GM19025 (cell line): ENCODE measurements around the gene EPB41L3.

Source experiments
- ATAC-seq: cut with Tn5 transposase; IDR thresholded peaks from one replicate; pipeline ENCODE4 v1.9.1; 2021; ENCODE audit warnings: mild to moderate bottlenecking, low read depth, moderate library complexity; ENCODE audit not compliant: unreplicated experiment

Gene EPB41L3

DNA sequence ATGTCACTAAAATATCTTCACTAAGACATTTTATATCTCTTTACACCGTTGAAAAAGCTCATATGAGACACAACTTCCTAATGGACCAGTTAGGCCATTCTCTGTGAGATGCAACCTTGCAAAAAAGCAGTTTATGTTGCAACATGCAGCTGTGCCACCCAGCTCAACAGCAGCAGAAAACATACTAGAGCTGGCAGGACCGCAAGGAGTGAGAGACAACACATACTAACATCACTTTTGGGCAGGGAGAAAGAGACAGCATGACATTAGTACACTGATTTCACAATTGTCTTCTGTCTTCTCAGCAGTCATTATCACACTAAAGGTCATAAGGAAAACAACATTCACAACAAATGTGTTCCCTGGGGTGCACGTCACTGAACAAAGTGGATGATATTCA lies 122.9 kb downstream of the EPB41L3 start:
- ATAC-seq = no peak

DNA sequence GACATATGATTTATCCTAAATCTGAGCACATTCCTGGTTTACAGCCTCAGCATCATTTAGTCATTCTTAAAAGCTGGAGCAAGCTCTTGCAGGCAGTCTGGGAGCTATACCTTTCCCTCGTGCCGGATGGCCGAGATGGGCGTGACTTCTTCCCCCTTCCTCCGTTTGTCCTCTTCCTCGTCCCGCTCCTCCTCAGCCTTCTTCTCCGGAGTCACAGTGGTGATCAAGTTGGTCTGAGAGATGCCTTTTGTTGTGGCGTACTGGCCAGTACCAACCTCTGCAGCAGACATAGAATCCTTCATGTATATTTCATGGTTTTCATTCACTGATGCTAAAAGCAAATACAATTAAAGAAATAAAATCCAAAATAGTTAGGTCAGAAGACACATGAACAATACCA lies 124.2 kb downstream of the EPB41L3 start:
- no peak for ATAC-seq

DNA sequence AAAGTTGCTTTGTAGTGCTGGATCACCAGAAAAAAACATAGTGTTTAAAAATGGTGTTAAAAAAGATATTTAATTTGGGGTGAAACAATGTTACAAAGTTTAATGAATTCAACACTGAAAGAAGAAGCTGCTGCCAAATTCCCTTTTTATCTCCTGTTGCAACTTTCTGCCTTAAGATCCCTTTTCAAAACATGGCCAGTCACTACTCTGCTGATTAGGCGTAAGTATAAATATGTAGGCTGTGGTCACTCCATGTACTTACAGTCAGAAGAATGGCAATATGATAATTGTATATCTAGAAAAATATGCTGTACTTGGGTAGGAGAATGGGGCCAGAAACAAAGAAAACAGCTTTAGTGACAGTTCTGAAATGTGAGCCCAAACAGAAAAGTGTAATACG lies 124.8 kb downstream of the EPB41L3 start:
- ATAC-seq = no peak

DNA sequence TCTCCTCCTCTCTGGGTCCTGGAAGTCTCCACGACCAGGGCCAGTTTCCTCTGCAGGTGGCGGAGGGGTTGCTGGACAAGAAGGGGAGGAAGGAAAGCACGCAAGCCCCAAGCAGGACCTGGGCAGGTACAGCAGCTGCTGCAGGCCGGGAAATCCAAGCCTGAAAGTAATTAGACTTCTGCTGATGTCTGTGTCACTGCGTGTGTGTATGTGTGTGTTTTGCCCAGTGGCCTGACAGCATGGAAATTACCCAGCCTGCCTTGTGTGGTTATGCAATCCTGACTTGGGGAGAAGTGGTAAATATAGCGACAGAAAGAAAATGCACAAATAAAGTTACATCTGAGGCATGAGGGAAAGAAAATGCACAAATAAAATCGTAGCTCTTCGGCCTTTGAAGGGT lies 126.5 kb downstream of the EPB41L3 start:
- no peak for ATAC-seq

DNA sequence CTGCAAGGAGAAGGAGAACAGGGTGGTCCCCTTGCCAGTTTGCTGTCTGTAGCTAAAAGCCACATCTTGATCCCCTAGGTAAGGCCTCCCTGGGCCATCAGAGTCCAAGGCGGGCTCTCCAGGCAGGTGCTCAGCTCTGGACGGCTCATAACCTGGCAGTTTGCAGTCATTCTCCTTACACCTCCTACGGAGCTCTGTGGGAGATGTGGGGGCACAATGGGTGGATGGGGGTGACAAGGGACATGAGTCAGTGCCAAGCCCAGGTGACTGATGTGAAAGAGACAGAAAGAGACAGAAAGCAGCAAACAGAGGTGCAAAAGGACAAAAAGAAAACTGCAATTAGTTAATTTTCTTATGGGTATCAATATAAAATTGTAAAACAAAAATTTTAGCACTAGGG lies 127.7 kb downstream of the EPB41L3 start:
- no peak for ATAC-seq

DNA sequence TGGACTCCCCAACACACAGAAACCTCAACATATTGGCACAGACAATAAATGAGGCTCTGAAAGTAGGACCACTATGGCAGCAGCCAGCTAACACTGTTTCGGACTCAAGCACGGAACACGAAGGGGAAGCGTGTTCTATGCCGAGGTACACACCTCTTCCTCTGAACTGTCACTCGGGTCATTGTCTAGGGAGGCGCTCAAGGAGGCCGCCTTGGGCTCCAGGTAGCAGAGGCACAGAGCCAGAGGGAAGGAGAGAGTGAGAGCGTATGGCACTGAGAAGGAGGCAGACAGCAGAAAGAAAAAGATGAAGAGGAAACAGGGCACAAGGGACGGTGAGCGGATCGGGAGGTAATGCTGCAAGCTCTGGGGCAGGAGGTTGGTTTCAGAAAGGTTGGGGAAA lies 128.1 kb downstream of the EPB41L3 start:
- no peak for ATAC-seq

DNA sequence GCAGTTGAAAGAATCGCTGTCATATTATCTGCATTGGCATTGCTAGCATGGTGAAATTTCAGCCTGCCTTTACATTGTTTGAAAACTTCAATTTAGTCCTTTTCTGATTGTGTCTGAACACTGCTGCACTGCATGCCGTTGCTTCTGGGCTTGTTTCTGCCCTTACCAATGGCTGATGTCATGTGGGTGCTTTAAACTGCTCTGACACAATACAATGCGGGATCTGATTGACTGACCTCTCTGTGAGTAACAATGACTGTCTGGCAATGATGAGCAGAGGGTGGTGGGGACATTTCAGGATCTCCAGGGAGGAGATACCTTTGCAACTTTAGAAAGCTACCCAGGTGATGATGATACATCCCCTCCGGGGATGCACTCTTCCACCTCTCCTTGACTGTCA lies 128.8 kb downstream of the EPB41L3 start:
- no peak for ATAC-seq

DNA sequence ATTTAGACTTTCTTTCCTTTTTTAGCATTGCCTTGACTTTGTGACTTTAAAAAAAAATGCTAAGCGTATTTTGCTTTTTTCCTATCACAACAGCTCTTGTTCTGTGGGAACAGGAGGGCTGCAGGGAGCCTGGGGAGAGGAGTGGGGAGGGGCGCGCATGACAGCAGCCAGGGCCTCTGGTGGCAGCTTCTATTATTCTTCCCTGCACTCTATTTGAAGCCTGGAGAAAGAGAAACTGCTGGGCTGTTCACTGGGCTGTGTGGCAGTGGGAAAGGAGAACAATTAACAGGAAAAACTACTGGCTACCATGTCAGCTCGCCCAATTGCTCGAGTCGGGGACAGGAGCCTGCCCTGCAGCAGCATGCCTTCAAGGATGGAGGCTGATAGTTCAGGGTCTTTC lies 129.3 kb downstream of the EPB41L3 start:
- no peak for ATAC-seq

DNA sequence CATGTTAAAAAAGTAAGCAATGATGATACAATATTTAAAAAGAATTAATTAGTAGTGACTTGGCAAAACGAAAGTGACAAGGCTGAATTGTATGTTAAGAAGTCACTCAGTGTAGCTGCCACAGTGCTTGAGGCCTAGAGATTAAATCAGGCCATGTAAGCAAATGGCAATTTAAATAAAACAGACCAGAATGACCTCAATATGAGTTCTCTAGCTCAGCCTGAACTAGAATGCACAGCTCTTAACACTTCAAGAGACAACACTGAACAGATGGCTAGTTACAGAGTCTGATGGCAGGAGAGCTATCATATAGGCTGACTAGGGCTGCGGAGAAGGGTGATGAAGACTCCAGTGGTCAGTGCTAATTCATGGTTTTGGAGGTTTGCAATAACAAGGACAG lies 130.3 kb downstream of the EPB41L3 start:
- ATAC-seq = no peak

DNA sequence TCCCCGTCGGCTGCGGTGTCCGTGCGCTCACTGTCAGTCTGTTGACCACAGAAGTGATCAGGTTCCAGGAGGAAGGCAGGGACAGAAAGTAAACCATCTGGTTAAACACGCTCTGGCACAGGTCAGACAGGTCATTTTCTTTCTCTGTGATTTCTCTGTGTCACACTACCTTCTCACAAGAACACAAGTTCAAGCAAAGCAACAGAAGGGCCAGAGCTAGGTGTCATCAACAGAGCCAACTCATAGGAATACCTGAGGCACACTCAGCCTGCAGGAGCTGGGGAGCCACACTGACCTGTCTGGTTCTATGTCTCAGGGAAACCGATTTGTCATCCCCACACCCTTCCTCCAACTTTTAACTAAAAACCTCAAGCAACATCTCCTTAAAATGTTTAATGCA lies 133.2 kb downstream of the EPB41L3 start:
- no peak for ATAC-seq

DNA sequence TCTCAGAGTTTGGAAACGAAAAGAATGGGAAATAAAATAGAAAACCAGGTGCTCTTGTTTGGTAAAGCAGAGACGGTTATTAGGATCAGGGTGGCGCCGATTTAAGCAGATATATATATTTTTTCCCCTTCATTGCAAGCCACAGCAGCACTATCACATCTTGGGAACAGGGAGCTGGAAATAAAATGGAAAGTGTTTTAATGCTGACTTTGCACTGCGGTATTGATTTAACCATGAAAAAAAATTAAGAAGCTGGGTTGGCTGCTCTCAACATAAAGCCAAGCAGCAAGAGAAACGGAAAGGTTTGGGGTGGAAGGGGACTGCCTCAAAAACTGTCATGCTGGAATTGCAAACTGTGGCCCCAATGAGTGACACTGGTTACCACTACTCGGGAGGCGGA lies 145.5 kb downstream of the EPB41L3 start:
- ATAC-seq = no peak

DNA sequence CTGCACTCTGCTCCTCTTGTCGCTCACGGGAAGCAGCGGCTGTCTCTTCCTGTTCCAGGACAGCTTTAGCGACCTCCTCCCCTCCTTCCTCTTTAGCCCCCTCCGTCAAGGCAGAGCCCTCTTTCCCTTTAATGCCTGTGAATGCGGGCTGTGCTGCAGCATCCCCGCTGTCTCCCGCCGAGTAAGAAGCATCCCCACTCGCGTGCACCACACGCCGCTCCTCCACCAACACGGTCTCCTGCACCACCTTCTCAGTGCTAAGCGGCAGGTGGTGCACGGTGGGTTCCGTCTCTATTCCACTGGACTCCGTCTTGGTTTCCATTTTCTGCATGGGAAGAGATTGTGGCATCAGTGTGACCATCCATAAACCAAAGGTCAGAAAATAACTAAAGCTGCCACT lies 146.7 kb downstream of the EPB41L3 start:
- no peak for ATAC-seq

DNA sequence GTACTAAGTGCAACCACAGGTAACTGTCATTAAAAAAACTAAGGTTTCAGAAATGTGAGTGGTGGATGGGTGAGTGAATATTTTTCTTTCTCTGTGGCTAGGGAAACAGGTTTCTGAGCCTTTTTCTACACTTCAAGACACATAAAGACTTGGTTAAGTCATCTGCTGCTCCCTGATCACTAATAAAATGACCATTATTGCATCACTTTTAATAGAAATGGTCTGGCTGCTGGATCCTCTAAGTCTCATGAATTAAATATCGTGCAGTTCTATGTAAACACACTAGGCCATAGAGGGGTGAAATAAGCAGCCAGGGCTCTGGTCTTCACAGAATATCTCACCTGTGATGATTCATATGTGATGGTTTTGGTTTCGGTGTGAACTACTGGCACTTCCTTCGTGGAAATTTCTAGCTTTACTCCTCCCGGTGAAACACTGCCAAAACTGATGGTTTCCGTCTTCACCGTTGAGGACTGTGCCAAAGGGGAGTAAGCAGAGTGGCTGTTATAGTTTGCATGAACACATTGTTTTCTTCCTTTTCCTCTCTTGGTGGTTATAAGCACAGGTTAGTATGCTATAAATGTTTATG lies 147.8 kb downstream of the EPB41L3 start:
- ATAC-seq = peak; percentile 53

DNA sequence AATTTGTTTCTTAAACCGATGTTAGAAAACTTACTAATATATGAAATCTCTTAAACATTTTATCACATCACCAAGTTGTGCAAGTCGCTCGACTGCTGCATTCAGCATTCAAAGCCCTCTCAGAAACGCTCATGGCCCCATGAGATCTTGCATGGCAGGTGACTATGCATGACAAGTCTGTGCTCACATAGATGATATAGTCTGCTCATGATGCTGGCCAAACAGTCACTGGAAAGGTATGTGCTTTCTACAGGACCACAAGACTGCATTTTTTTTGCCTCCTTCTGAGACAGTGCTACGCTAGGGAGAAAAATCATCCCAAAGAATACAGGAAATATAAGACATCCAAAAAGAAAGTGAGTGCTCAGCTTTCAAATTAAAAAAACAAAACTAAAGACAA lies 150.0 kb downstream of the EPB41L3 start:
- ATAC-seq = no peak

DNA sequence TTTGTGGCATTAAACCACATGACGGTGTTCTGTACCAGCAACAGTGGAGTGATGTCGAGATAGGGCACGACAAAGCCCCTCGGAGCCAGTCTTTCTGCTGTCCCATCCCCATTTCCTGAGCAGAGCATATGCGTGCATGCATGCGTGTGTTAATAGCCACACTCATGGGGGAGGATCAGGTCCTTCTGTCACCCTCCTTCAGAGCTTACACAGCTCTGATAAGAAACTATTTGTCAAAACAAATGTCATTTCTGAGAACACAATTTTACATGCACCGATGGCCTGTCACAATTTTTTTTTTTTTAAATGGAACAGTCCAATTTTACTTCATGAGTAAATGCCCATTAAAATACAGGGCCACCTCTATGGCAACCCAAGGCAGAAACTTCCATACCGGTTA lies 152.4 kb downstream of the EPB41L3 start:
- no peak for ATAC-seq

DNA sequence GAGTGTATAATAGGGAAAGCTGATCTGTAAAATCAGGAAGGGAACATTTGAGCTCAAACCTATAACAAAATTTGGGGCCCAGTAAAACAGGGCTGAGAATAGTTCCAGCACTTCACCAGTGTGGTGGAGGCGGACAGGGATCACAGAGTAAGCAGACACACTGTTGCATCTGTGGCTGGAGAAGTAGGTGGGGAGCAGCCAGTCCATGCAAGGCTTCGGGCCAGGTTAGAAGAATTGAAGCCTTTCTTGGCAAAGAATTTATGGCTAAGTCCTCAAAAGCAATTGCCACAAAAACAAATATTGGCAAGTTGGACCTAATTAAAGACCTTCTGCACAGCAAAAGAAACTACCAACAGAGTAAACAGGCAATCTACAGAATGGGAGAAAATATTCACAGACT lies 154.4 kb downstream of the EPB41L3 start:
- no peak for ATAC-seq

DNA sequence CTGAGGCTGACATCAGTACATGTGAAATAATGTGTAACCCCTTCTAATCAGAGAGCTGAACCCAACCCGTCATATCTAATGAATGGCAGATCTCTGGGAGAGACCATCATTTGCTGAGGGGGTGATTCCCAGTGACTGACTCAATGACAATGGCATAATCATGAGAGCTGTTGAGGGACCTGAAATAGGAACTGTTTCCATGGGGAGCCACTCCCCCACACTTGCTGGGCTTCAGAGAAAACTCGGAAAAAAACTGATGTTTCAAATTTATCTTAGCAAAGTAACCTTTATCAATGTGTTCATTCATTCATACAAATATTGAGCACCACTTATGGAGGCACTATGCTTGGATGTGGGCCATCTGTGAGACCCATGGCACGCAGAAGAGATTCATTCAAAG lies 154.9 kb downstream of the EPB41L3 start:
- no peak for ATAC-seq

DNA sequence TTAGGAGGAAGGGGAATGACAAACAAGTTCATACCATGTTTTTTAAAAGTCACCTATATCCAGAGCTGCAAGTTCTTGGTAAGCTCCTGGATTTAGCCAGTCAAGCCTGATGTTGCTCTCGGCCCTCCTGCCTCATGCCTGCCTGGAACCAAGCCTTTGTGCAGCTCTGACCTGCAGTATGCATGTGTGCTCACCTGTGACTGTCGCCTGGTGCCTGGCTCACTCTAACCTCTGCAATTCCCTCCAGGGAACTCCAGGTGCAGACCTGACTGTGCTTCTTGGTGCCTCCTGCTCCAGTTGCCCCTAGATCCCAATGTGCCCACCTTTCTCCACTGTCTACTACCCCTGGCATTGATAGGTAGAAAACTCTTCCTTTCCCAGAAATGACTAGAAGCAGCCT lies 163.2 kb downstream of the EPB41L3 start:
- no peak for ATAC-seq

DNA sequence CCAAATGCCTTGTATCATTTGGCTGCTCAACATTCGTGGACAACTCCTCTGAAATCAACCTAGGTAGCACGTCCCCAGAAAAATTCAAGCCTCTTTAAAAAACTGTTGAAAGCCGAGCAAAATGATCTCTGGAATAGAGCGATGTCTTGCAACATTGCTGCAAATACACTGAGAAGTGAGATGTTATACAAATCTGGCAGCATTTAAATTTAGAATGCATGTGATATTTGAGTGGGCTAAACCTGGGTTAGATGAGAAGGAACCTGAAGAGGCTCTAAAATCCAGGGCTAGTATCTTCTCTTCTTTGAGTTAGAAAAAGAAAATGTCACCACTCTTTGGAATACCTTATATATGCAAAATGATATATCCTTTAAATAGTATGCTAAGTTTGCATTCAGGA lies 166.8 kb downstream of the EPB41L3 start:
- ATAC-seq = no peak

DNA sequence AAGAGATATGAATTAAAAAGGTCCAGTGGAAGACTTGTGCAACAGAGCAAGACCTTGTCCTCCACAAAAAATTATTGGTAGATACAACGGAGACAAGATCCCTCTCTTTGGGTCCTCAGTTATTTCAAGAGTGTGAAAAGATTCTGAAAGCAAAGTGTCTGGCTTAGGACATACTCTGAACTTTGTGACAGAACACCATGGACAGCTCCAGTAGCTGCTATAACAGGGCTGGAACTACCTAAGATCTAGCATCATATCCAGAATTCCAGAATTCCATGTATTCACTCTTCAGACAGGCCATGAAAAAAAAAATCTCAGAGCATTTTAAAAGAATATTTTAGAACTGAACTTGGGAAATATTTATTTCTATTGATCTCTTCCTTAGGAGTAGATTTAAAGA lies 173.5 kb downstream of the EPB41L3 start:
- no peak for ATAC-seq

DNA sequence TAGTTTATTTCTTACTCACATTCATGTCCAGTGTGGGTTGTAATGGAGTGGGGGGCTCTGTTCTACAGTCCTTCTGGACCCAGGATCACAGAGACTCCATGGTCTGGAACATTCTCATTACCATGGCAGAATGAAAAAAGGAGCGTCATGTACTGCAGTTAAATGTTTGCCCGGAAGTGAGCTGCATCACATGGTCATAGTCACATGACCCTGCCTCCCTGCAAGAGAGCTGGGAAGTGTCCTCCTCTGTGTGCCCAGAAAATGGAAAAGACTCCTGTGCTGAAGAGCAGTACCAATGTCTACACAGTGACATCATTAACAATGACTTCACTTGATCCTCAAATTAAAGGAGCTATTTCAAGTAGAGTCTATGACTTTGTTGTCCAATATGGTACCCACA lies 174.3 kb downstream of the EPB41L3 start:
- no peak for ATAC-seq

DNA sequence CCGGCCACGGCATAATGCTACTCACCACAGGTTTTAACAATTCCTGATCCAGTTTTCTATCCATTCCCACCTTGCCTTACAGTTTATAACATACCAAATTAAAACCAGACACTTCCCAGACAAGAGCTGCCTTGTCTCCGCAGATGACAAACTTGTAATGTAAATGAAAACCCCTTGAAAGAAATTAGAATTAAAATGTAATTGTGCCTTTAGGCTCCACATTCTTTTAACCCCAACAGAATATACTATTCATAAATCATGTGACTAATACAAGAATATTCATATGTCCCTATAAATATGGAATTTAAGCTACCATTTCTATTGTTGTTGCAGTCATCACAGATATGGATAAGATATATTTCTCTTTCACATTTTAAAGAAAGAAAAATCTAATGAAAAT lies 178.4 kb downstream of the EPB41L3 start:
- no peak for ATAC-seq

DNA sequence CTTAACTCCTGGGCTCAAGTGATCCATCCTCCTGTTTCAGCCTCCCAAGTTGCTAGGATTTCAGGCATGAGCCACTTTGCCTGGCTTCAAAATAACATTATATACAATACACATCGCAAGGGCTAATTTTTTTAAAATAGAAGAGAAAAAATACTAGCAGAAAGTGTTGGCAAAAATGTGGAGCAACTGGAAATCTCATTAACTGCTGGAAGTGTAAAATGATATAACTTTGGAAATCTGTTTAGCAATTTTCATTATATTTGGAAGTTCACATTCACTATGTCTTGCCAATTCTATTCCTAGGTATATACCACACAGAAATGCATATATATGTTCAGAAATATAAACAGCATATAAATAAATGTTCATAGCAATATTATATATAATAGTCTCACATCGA lies 193.2 kb downstream of the EPB41L3 start:
- ATAC-seq = no peak
